WTC11 (cell line): ENCODE results near the gene USP13.

Experiments
- CBFB ChIP-seq: sonication (generic); formaldehyde crosslinking; IDR thresholded peaks from 2 replicates; pipeline ENCODE4 v1.8.1; 2022; ENCODE audit warnings: mild to moderate bottlenecking, low read depth, missing genetic modification reagents
- CTCF ChIP-seq: fragments of 200-600 bp; IDR thresholded peaks from 2 replicates; pipeline ENCODE4 v1.8.0; 2022; ENCODE audit warnings: antibody characterized with exemption
- FOXP4 ChIP-seq: sonication (generic); formaldehyde crosslinking; IDR thresholded peaks from 2 replicates; pipeline ENCODE4 v1.8.0; 2022; ENCODE audit warnings: mild to moderate bottlenecking, missing genetic modification reagents
- IRF1 ChIP-seq: sonication (generic); formaldehyde crosslinking; IDR thresholded peaks from 2 replicates; pipeline ENCODE4 v1.8.0; 2023; ENCODE audit warnings: missing genetic modification reagents
- RELA ChIP-seq: sonication (generic); formaldehyde crosslinking; IDR thresholded peaks from 2 replicates; pipeline ENCODE4 v1.8.1; 2022; ENCODE audit warnings: missing genetic modification reagents, mild to moderate bottlenecking, borderline replicate concordance
- ZBTB43 ChIP-seq: sonication (generic); formaldehyde crosslinking; IDR thresholded peaks from 2 replicates; pipeline ENCODE4 v1.8.1; 2023; ENCODE audit warnings: mild to moderate bottlenecking, missing genetic modification reagents
- ZNF512 ChIP-seq: sonication (generic); formaldehyde crosslinking; IDR thresholded peaks from 2 replicates; pipeline ENCODE4 v1.8.1; 2022; ENCODE audit warnings: missing genetic modification reagents, borderline replicate concordance

- no peak for TF ChIP-seq CTCF
- TF ChIP-seq IRF1 (CRISPR knock-in tag) = no peak
- no peak for TF ChIP-seq RELA
- no peak for TF ChIP-seq ZBTB43 (CRISPR knock-in tag)
- no peak for TF ChIP-seq CBFB (CRISPR knock-in tag)
- no peak for TF ChIP-seq FOXP4
- TF ChIP-seq ZNF512 (CRISPR knock-in tag) = no peak
These were observed 98.0 kb downstream of the USP13 start for GRCh38 chr3:179750720-179751328.
